ENCODE data around the gene RASL10B.

DNA sequence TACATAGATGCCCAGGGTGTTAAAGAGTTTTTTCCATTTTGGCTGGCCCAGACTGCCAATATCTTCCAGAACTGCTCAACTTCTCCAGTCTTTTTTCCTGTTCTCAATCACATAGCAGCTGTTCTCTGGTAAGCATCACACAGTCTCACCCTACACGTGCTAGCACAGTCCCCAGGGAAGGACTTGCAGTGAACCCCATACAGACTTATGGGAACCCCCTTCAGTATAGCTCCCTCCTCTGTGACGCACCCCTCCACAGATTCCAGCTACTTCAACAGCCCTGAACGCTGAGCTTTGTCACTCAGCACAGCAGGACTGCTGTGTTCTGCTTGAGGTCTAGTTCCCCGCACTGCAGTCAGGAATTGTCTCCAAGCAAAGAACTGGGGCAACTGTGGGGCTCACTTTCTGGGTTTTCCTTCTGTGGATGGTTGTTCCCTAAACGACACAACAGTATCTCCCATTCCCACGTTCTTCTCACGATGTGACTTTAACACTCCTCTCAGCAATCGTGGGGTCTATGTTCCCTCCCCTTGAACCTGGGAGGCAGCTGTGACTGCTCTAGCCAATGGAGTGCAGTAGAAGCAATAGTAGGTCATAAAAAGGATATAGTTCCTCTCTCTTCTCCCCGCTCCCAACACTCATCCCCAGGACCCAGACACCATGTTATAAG, 60.4 kb downstream of the RASL10B start:
- TF ChIP-seq, protein P1, sequence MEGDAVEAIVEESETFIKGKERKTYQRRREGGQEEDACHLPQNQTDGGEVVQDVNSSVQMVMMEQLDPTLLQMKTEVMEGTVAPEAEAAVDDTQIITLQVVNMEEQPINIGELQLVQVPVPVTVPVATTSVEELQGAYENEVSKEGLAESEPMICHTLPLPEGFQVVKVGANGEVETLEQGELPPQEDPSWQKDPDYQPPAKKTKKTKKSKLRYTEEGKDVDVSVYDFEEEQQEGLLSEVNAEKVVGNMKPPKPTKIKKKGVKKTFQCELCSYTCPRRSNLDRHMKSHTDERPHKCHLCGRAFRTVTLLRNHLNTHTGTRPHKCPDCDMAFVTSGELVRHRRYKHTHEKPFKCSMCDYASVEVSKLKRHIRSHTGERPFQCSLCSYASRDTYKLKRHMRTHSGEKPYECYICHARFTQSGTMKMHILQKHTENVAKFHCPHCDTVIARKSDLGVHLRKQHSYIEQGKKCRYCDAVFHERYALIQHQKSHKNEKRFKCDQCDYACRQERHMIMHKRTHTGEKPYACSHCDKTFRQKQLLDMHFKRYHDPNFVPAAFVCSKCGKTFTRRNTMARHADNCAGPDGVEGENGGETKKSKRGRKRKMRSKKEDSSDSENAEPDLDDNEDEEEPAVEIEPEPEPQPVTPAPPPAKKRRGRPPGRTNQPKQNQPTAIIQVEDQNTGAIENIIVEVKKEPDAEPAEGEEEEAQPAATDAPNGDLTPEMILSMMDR (optimal IDR thresholded peaks at IDR 0.05 in 1 of 3, IDR thresholded peaks at IDR 0.05 in 1 of 3, conservative IDR thresholded peaks at IDR 0.05 in 1 of 3; ENCODE audit: extremely low read depth in 1 of 3, insufficient read depth in 2 of 3, low read length in 3 of 3): no peak
- no peak for TF ChIP-seq EZH2 (IDR thresholded peaks at IDR 0.05; ENCODE audit: low read length)

Measured in keratinocyte (primary cell).